Fibroblast of the aortic adventitia (primary cell): ENCODE measurements around the gene HERC4. TPM values are rescaled to one million over a fixed set of nuclear protein-coding genes. Genes with fewer than 3 reads are reported as not detected.

Experiments used
- DNase-seq: peaks from one replicate; pipeline ENCODE4 v3.0.0-alpha.2; 2010; ENCODE audit warnings: low read depth
- H3K4me3 ChIP-seq: 2 replicates; pipeline ENCODE4 v1.5.1; 2011; ENCODE audit warnings: low read depth, mild to moderate bottlenecking, control low read depth, low read length, moderate library complexity
- total RNA-seq: library from RNA; depleted of rRNA; stranded (reverse); fragments of >200 nt; gene quantifications from 2 replicates; pipeline ENCODE4 v1.2.3, GENCODE V29; 2012; ENCODE audit warnings: low replicate concordance
- TF ChIP-seq, protein P1 (sequence below): IDR thresholded peaks from 2 replicates; pipeline ENCODE4 v1.5.1; 2011; ENCODE audit warnings: mild to moderate bottlenecking, low read length, control low read depth, inconsistent platforms; ENCODE audit not compliant: insufficient read depth

HERC4 gene
- total RNA-seq, 1 donor: 131 TPM

DNA sequence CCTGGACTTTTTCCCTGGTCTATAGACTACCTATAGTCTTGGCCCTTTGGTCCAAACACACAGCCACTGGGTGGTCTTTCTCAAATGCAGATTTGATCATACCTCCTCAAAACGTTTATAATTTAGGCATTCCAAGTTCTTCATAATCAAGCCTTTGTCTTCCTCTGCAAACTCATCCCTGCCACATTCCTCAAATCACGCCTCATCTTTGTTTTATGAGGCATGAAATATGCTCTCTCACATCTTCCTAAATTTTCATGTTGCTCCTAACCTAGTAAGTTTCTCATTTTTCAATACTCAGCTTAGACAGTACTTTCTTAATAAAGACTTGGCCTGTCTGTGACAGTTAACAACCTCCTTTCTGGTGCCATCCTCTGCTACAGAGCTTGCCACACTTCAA lies 10.9 kb upstream of the HERC4 start:
- no peak for DNase-seq
- no peak overlapping the region for H3K4me3 ChIP-seq
- TF ChIP-seq, protein P1, sequence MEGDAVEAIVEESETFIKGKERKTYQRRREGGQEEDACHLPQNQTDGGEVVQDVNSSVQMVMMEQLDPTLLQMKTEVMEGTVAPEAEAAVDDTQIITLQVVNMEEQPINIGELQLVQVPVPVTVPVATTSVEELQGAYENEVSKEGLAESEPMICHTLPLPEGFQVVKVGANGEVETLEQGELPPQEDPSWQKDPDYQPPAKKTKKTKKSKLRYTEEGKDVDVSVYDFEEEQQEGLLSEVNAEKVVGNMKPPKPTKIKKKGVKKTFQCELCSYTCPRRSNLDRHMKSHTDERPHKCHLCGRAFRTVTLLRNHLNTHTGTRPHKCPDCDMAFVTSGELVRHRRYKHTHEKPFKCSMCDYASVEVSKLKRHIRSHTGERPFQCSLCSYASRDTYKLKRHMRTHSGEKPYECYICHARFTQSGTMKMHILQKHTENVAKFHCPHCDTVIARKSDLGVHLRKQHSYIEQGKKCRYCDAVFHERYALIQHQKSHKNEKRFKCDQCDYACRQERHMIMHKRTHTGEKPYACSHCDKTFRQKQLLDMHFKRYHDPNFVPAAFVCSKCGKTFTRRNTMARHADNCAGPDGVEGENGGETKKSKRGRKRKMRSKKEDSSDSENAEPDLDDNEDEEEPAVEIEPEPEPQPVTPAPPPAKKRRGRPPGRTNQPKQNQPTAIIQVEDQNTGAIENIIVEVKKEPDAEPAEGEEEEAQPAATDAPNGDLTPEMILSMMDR: no peak

DNA sequence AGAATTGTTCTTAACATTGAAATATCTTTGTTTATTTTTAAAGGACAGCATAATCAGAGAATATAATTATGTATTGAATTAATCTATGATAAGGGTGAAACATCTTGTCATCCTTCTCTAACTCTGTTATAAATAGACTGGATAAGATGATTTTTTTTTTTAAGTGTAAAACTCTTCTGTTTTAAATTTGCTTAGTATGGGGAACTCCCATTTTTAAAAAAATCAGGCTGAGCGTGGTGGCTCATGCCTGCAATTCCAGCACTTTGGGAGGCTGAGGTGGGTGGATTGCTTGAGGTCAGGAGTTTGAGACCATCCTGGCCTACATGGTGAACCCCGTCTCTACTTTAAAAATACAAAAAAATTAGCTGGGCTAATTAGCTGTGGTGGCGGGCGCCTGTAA lies 9.4 kb upstream of the HERC4 start:
- DNase-seq: peak; percentile 44

DNA sequence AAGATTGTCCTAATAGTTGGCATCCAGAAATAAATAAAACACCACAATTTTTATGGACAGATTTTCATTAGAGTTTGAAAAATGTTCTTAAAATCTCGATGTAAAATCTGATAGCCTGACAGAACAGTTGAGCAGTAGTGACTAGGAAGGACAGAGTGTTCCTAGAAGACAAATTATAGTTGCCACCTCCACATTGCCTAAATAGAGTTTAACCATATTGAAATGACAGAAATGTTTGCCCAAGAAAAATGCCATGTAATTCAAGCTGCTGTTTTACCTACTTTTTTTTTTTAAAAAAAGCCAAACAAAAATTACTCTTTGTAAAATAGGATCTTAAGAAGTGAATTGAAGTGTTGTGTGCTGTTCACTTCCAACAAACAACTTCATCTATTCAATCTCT lies 8.9 kb upstream of the HERC4 start:
- no peak overlapping the region for H3K4me3 ChIP-seq
- TF ChIP-seq, protein P1: no peak
- no peak for DNase-seq

More for the DNA sequence above, 9.4 kb upstream of the HERC4 start:
- H3K4me3 ChIP-seq: no peak overlapping the region
- TF ChIP-seq, protein P1: no peak

- TF ChIP-seq, protein P1: peak; percentile 51
- peak; percentile 73 for DNase-seq
- no peak overlapping the region for H3K4me3 ChIP-seq
Measured at GRCh38 chr10:68082872-68083271, 7.8 kb upstream of the HERC4 start.

GRCh38 chr10:68081916-68082315 lies 6.8 kb upstream of the HERC4 start:
- TF ChIP-seq, protein P1: no peak
- DNase-seq: no peak
- no peak overlapping the region for H3K4me3 ChIP-seq

DNA sequence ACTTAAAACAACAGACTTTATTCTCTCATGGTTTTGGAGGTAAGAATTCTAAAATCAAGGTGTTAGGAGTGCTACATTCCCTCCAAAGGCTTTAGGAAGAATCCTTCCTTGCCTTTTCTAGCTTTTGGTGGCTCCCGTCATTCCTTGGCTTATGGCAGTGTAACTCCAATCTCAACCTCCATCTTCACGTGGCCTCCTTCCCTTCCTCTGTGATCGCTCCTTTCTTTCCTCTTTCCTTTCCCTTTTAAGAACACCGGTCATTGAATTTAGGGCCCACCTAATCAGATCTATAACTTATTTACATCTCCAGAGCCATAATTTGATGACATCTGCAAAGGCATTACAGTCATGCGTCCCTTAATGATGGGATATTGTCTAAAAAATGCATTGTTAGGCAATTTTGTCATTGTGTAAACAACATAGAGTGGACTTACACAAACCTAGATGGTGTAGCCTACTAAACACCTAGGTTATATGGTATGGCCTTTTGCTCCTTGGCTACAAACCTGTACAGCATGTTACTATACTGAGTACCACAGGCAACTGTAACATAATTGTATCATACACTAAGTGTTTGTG lies 5.9 kb upstream of the HERC4 start:
- DNase-seq: no peak
- TF ChIP-seq, protein P1: no peak
- no peak overlapping the region for H3K4me3 ChIP-seq

DNA sequence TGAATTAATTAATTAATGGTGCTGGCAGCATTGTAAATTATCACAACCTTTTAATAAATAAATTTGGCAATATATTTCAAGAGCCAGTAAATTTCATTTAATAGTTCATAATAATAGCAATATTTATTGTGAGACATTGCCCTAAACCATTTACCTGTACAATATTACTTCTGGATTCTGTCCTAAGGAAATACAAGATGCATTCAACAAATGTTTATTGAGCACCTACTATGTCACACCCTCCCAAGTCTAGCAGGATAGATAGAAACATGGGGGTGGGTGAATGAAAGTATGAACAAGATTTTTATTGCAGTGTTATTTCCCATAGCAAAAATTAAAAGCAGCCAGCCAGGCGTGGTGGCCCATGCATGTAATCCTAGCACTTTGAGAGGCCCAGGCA lies 4.4 kb upstream of the HERC4 start:
- no peak for DNase-seq
- H3K4me3 ChIP-seq: no peak overlapping the region
- TF ChIP-seq, protein P1: no peak
